Measurements from ENCODE around the gene SPATS2. TPM values are rescaled to one million over a fixed set of nuclear protein-coding genes. Genes with fewer than 3 reads are reported as not detected.

Gene SPATS2
- total and polyA plus RNA-seq, 10 of the 15 experiments (the other 5 are each of a cell fraction or from before 2014, with no cell fraction given): 9.0 to 54.2 (median 27.5) TPM

DNA sequence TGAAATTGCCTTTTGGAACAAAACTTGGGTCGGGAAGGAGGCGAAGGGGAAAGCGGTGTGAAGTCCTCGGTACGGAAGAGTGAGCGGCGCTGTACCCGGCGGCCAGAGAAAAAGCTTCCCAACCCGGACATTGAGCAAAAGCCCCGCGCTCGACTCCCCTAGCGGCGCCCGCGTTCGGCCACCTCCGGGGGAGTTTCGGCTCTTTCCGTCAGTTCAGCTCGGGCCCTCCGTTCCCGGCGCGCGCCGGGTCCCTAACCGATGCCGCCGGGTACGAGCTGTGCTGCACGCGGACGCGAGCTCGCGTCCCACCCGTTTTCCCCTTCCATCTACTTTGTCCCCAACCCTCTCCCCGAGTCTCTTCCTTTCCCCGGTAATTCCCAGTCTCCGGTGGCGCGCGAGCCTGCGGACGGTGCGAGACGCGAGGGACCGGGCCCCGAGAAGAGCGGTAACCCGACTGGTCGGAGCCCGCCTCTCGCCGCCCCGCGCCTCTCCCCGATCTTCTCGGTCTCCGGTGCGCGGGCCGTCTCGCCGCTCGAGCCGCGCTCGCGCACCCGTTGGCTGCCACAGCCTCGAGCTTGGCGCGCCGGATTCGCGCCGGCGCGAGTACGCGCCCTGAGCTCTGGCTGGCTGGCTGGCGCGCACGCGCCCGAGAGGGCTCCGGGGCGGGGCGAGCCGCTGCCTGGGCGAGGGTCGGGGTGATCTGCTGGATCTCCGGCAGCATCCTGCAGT lies 446 bp upstream of the SPATS2 start:
- BruUV-seq (replicated peaks): no TSS peak
- in situ Hi-C loops (cut with MboI): no loop called here
- TF ChIP-seq, protein P1, sequence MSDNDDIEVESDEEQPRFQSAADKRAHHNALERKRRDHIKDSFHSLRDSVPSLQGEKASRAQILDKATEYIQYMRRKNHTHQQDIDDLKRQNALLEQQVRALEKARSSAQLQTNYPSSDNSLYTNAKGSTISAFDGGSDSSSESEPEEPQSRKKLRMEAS (IDR thresholded peaks at IDR 0.05; ENCODE audit: low read depth, low read length): peak; percentile 75; the same call in 1 of the 2 replicates
- TF ChIP-seq BACH1 (IDR thresholded peaks at IDR 0.05; ENCODE audit: borderline replicate concordance) (peak; percentile 74), POU2F2 (IDR thresholded peaks at IDR 0.05; ENCODE audit: borderline replicate concordance, low read depth, low read length) (0 out of 3 replicates have a peak, but pooled peaks have one; percentile 46), CEBPB (IDR thresholded peaks at IDR 0.05; ENCODE audit: borderline replicate concordance in 1 of 2, low read depth in 2 of 2, low read length in 2 of 2) (no peak), EED (IDR thresholded peaks at IDR 0.05; ENCODE audit: low read depth) (0 out of 2 replicates have a peak, but pooled peaks have one; percentile 4), NFYB (IDR thresholded peaks at IDR 0.05; ENCODE audit: insufficient read depth, low read depth, low read length) (peak; percentile 40; the same call in 1 of the 2 replicates), BHLHE40 (IDR thresholded peaks at IDR 0.05; ENCODE audit: borderline replicate concordance in 1 of 2, low read depth in 2 of 2, low read length in 1 of 2) (peak; percentile 10 to 62; a peak in 2 of 4 replicates), SP1 (IDR thresholded peaks at IDR 0.05; ENCODE audit: low read depth, low read length) (no peak)
- TF ChIP-seq, protein P2, sequence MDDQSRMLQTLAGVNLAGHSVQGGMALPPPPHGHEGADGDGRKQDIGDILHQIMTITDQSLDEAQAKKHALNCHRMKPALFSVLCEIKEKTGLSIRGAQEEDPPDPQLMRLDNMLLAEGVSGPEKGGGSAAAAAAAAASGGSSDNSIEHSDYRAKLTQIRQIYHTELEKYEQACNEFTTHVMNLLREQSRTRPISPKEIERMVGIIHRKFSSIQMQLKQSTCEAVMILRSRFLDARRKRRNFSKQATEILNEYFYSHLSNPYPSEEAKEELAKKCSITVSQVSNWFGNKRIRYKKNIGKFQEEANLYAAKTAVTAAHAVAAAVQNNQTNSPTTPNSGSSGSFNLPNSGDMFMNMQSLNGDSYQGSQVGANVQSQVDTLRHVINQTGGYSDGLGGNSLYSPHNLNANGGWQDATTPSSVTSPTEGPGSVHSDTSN (IDR thresholded peaks at IDR 0.05; ENCODE audit: insufficient replicate concordance, low read depth, low read length): no peak
- TF ChIP-seq, protein P3, sequence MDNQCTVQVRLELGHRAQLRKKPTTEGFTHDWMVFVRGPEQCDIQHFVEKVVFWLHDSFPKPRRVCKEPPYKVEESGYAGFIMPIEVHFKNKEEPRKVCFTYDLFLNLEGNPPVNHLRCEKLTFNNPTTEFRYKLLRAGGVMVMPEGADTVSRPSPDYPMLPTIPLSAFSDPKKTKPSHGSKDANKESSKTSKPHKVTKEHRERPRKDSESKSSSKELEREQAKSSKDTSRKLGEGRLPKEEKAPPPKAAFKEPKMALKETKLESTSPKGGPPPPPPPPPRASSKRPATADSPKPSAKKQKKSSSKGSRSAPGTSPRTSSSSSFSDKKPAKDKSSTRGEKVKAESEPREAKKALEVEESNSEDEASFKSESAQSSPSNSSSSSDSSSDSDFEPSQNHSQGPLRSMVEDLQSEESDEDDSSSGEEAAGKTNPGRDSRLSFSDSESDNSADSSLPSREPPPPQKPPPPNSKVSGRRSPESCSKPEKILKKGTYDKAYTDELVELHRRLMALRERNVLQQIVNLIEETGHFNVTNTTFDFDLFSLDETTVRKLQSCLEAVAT (IDR thresholded peaks at IDR 0.05): no peak
- TF ChIP-seq, protein P4, sequence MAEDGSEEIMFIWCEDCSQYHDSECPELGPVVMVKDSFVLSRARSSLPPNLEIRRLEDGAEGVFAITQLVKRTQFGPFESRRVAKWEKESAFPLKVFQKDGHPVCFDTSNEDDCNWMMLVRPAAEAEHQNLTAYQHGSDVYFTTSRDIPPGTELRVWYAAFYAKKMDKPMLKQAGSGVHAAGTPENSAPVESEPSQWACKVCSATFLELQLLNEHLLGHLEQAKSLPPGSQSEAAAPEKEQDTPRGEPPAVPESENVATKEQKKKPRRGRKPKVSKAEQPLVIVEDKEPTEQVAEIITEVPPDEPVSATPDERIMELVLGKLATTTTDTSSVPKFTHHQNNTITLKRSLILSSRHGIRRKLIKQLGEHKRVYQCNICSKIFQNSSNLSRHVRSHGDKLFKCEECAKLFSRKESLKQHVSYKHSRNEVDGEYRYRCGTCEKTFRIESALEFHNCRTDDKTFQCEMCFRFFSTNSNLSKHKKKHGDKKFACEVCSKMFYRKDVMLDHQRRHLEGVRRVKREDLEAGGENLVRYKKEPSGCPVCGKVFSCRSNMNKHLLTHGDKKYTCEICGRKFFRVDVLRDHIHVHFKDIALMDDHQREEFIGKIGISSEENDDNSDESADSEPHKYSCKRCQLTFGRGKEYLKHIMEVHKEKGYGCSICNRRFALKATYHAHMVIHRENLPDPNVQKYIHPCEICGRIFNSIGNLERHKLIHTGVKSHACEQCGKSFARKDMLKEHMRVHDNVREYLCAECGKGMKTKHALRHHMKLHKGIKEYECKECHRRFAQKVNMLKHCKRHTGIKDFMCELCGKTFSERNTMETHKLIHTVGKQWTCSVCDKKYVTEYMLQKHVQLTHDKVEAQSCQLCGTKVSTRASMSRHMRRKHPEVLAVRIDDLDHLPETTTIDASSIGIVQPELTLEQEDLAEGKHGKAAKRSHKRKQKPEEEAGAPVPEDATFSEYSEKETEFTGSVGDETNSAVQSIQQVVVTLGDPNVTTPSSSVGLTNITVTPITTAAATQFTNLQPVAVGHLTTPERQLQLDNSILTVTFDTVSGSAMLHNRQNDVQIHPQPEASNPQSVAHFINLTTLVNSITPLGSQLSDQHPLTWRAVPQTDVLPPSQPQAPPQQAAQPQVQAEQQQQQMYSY (CRISPR knock-in tag; IDR thresholded peaks at IDR 0.05): no peak

More for the DNA sequence above, 446 bp upstream of the SPATS2 start:
- POLR2A ChIA-PET: interaction anchor here (0.6 to 3.3 kb wide), 24 partner anchors 8 to 375 kb away, joined by 3 to 30 read pairs (median 4); partner anchors contain the start of genes DNAJC22, PRPF40B, TMBIM6 and TROAP
- H4K20me1 ChIP-seq (ENCODE audit: control insufficient read depth, insufficient read depth): no peaks in the 10 kb centered on the region
- CTCF ChIA-PET: interaction anchor here (0.6 to 18.7 kb wide), 20 partner anchors 9 to 383 kb away, joined by 3 to 712 read pairs (median 3); partner anchors contain the start of gene DNAJC22
- RAD21 ChIA-PET (ENCODE audit: unreplicated experiment): interaction anchor here (0.7 to 5.5 kb wide), 31 partner anchors 9 to 338 kb away, joined by 3 to 33 read pairs (median 4); partner anchors contain the start of genes DNAJC22, TROAP and TUBA1B
- H3K4me2 ChIP-seq (ENCODE audit: control insufficient read depth, insufficient read depth): peak overlapping the region; percentile 76
- no peaks in the 10 kb centered on the region for H3K9me3 ChIP-seq (replicated peaks; ENCODE audit: control insufficient read depth, insufficient read depth, low read length)
- ATAC-seq (peak; percentile 84), DNase-seq (ENCODE audit: low read depth, low spot score) (peak; percentile 73), FAIRE-seq (no peak)
- H3K4me1 ChIP-seq (ENCODE audit: control insufficient read depth, insufficient read depth, low read length): peaks cover 16% of the 10 kb centered on the region
- H3K9ac ChIP-seq (ENCODE audit: control insufficient read depth, insufficient read depth, low read length): peak overlapping the region; percentile 97
- WGBS (ENCODE audit: insufficient coverage, insufficient replicate concordance, low lambda C conversion rate, missing lambda C conversion rate): under 1% methylated on average over 73 of the region's 97 CpGs
- intact Hi-C loops (cut with micrococcal nuclease; ENCODE audit: unreplicated experiment): loop anchor here (2.0 to 5.0 kb wide), 3 partner anchors 62 to 340 kb away; partner anchors contain the start of gene FMNL3
- no peaks in the 10 kb centered on the region for H3K27me3 ChIP-seq (replicated peaks in 1 of 2; ENCODE audit: control insufficient read depth in 2 of 2, insufficient read depth in 2 of 2, low read length in 1 of 2)
- 0 out of 4 replicates have a peak, but pooled peaks cover 0 to 2% of the 10 kb centered on the region in 2 experiments for H3K36me3 ChIP-seq (ENCODE audit: control insufficient read depth in 2 of 2, insufficient read depth in 2 of 2, low read length in 1 of 2)
- H3K27ac ChIP-seq (ENCODE audit: control insufficient read depth, insufficient read depth): peak overlapping the region; percentile 97
- peak overlapping the region; percentile 89 for H3K4me3 ChIP-seq
- H3K79me2 ChIP-seq (ENCODE audit: control insufficient read depth, insufficient read depth, low read length): peaks cover 59% of the 10 kb centered on the region
- H2AFZ ChIP-seq (ENCODE audit: control insufficient read depth, low read depth, low read length): peak overlapping the region; percentile 96
- SMC1A ChIA-PET (ENCODE audit: uncharacterized antibody, unreplicated experiment): interaction anchor here (1.0 to 25.7 kb wide), 9 partner anchors 9 to 258 kb away, joined by 3 to 740 read pairs (median 6); no protein-coding TSS in a partner anchor
